Measurements from ENCODE around the gene CD74.

The CD74 gene

DNA sequence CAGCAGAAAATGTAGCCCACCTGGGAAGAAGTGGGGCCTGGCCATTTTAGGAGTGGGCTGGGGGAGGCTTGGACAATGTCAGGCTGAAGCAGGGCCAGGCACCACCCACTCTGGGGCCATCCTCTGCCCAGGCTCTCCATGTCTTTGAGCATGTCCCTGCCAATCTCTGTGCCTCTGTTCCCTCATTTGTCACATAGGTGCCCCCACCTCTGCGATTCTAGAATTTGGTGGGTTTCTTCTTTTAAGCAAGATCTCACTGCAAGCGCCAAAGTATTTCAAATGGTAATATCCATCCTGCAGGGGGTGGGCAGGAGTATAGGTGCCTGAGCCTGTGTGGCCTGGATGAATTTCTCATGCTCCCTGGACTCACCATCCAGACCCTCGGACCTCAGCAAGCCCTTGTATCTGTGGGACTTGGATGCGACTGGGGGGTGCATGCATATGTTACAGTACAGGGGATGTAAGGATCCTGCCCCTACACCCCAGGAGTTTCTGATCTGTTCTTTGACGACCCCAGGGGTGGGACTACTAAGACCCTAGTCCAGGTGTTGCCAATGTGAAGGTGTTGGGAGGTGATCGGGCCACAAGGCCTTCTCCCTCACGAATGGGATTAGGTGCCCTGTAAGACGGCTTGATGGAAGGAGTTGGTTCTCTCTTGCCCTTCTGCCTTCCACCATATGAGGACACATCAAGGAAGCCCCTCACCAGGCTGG is 4.3 kb downstream of the CD74 start:
- DNase-seq = no peak

DNA sequence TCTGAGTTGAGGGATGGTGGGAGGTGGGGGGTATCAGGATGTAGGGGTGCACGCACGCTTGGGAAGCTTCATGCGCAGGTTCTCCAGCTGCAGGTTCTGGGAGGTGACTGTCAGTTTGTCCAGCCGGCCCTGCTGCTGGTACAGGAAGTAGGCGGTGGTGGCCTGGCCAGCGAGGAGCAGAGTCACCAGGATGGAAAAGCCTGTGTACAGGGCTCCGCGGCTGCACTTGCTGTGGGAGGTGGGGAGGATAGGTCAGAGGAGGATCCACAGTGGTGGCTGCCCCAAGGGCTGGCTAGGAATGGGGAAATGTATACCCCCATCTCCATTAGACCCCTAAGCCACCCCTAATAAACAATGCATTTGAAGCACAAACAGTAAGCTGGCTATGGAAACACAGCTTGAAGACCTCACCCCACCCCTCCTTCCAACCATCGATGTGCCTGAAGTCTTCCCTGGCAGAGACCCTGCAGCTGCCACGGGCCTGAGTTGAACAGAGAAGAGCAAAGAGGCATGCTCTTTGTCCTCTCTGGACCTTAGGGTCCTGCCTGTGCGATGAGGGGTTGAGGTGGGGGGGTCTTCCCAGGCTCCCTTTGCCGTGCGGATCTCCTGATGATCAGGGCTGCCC is 5.5 kb downstream of the CD74 start:
- no peak for DNase-seq

DNA sequence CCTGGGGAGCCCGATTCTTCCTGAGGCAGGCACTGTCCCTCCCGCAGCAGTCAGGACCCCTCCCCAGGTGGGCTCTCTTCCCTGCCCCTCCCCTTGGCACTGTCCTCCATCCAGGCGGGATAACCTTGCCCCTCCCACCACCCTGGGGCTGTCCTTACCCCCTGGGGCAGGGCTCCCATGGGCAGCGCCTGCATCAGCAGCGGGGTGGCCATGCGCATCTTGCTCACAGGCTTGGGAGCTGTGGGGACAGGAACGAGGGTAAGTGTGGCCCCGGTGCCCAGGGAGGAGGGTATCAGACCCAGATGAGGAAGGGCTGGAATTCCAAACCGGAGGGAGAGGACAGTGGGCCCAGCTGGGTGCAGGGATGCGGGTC is 6.0 kb downstream of the CD74 start:
- DNase-seq = no peak

DNA sequence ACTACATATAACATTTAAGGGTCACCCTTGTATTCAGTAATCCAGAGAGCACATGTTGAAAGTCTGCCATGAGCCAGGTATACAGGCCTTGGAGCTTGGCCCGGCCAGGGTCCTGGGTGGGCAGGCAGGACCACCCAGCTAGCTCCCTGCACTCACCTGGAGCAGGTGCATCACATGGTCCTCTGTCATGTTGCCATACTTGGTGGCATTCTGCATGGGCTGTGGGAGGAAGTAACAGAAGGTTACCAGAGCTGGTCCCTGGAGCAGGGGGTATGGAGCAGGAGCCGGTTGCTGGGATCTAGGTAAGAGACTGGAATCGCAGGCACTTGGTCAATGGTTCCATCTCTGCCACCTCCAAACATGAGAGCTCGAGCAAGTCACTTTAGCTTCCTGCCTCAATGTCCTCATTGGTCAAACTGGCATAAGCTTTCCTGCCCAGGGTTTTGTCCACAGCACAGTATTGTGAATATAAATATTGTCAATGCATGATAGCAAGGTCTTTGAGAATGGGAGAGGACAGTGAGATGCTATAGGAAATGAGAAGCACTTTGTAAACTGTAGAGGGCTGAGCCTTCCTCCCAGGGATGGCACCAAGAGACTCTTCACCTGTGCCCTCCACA is 6.5 kb downstream of the CD74 start:
- DNase-seq = no peak

DNA sequence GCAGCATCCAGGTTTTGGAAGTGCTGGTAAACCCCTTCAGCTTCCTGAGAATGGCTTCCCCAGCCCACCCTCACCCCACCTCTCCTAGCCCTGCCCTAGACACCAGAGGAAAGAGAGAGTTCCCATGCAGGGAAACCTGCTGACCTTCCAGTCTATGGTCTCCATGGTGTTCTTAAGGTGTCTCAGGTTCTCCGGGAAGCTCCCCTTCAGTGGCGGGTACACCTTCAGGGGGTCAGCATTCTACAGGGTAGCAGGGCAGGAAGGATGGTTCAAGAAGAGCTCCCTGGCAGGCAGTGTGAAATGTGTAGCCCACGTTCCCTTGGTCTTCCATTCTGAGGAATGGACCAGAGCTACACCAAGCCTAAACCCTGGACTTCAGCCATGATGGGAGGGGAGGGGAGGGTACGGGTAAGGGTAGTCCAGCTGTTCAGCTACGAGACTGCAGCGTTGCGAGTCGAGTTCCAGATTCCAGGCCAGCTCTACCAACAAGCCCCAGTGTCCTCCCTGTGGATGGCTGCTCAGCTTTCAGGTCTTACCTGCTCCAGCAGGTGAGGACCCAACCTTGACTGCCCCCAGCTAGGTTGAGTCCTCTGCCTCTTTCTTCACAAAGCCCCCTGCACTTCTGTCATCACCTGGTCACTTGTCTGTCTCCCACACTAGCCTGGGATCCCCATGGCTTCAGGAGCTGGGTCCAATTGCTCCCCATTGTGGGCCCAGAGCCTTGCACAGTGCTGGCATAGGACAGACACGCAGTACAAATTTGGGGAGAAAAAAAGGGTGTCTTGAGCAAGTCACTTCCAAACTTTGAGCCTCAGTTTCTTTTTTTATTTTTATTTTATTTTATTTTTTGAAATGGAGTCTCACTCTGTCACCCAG is 7.5 kb downstream of the CD74 start:
- DNase-seq = no peak

GRCh38 chr5:150404535-150404934 is 8.2 kb downstream of the CD74 start:
- DNase-seq = no peak

DNA sequence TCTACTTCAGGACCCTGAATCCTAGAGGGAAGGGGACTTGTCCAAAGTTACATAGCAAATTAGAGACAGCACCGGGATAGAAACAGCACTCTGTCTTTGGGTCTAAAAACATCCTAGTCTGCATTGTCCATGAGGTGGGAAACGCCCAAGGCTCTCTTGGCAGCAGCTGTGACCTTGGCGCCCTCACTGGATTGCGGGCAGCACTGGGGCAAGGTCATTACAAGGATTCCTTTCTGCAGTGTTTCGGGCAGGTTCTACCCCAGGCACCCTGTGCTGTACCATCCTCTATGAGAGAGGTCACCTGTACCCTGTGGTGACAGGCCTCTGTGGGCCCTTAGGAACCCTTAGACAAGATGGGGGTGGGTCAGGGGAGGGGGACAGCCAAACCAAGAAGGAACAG is 8.6 kb downstream of the CD74 start:
- DNase-seq = no peak

DNA sequence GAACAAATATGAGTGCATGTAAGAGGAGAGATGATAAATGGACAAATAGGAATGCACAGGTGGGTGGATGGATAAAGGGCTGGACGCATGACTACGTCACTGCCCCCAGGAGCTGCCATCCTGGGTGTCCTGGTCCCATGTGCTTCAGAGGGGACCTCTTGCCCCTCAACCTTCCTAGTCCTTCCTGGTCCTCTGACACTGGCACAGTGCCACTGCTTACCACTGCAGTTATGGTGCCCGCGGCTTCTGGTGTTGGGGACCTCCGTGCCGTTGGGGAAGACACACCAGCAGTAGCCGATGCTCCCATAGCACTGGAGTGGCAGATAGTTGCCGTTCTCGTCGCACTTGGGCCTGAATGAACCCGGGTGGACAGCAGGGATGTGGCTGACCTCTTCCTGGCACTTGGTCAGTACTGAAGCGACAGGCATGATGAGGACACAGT is 9.8 kb downstream of the CD74 start:
- DNase-seq = no peak

DNA sequence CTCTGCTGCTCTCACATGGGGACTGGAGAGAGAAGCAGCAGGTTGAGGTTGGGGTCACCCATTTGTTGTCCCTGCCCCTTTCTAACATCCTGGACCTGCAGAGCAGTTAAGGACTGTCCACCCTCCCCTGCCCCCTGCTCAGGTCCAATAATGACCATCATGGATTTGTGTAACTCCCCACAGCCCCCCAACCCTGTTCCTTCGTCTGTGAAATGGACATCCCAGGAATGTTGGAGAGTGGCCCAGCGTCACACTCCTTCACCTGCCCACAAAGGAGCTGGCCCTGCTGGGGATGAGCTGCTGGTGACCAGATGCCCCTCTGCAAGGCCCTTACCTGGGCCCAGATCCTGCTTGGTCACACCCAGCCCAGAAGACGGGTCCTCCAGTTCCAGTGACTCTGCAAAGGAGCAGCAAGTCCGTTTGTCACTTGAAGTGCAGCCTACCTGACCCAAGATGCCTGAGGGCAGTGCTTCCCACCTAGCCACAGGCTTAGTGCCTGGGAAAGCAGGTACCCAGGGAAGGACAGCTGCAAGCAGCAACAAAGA is 10.4 kb downstream of the CD74 start:
- no peak for DNase-seq

- DNase-seq = no peak
These were observed 11.1 kb downstream of the CD74 start for GRCh38 chr5:150401376-150402228.

- no peak for DNase-seq
These were observed 11.7 kb downstream of the CD74 start for GRCh38 chr5:150401076-150401375.

- no peak for DNase-seq
These were observed 12.2 kb downstream of the CD74 start for GRCh38 chr5:150400316-150401075.

DNA sequence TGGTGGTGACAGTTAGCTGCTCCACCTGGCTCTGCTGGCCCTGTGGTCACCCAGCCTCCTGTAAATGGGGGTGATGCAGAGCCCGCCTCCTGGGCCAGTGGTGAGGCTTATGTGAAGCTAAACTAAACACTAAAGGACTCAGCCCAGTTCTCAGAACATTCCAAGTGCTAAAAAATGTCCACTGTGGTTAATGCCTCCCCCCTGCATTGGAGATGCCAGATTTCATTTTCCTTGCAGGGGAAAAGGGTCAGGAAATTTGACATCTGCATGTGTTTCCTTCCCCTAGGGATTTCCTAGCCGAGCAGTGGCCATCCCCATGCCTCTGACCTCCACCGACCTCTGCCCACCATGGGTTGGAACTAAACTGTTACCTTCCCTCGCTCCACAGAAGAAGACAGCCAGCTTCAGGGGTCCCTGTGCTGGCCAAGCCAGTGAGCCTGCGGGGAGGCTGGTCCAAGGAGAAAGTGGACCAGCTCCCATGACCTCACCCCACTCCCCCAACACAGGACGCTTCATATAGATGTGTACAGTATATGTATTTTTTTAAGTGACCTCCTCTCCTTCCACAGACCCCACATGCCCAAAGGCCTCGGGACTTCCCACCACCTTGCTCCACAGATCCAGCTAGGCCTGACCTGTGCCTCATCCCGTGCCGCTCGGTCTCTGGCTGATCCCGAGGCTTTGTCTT is 13.0 kb downstream of the CD74 start:
- DNase-seq = no peak

GRCh38 chr5:150398722-150399523 is 13.8 kb downstream of the CD74 start:
- DNase-seq = no peak

DNA sequence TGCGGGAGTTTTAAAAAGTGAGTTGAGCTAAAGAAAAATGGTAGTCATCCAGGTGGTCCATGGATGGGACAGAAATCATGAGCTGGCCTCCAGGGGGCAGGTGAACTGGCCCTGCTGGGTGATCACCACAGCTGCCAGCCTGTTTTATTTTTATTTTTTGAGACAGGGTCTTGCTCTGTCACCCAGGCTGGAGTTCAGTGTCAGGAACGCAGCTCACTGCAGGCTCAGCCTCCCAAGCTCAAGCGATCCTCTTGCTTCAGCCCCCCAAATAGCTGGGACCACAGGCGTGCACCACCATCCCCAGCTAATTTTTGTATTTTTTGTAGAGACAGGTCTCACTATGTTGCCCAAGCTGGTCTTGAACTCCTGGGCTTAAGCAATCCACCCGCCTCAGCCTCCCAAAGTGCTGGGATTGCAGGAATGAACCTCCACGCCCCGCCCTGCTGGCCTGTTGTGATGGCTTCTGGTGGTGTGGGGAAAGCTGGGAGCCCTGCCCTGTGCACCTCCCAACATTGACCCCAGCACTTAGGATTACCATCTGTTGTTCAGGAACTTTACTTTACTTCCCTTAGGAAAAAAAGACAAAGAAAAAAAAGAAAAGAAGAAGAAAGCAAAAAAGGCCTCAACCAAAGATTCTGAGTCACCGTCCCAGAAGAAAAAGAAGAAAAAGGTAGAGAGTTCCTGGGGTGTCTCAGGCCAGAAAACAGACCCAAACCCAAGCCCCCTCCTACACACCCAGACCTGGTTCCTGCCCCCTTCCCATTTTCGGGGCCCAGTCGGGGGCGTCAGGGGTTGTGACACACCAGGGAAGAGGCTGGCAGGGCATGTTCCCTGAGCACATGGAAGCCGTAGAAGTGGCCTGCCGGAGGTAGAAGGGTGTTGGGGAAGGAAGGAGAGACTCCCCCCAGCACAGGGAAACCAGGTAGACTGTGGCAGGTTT is 14.7 kb downstream of the CD74 start:
- no peak for DNase-seq

DNA sequence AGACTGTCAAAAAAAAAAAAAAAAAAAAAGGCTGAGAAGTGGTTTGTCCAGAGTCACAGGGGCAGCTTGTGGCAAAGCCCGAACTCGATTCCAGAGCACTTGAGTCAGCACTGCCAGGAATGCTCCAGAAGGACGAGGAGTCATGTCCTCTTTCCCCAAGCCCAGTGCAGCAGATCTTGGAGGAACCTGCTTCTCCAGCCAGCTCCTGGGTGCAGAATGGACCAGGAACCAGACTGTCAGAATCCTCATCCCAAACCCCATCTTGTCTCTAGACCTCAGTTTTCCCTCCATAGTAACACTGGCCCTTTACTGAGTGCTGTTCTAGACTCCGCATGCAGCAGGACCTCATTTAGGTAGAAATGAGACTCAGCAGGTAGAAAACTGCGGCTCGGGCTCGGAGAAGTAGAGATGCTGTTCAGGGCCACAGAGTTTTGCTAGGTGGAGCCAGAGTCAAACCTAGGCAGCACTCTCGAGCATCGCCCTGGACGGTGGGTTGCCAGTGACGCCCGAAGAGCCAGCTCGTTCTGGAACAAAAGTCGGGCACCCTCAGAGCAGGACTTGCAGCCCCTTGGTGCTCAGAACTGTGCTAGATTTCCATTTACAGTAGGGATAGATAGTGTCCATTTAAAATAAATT is 15.4 kb downstream of the CD74 start:
- DNase-seq = no peak

DNA sequence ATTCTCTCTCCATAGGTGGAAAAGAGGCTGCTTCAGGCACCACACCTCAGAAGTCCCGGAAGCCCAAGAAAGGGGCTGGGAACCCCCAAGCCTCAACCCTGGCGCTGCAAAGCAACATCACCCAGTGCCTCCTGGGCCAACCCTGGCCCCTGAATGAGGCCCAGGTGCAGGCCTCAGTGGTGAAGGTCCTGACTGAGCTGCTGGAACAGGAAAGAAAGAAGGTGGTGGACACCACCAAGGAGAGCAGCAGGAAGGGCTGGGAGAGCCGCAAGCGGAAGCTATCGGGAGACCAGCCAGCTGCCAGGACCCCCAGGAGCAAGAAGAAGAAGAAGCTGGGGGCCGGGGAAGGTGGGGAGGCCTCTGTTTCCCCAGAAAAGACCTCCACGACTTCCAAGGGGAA is 16.4 kb downstream of the CD74 start:
- DNase-seq = no peak

GRCh38 chr5:150395688-150395975 is 17.1 kb downstream of the CD74 start:
- no peak for DNase-seq

All from fibroblast of skin of right quadriceps (primary cell).